Bone marrow (tissue), 2 donors: ENCODE measurements around the gene FBXO9.

Source experiments
- DNase-seq, 2 donors: peaks; one replicate each; lab custom pipeline; 2025; lab: John Stamatoyannopoulos, UW

Gene FBXO9

GRCh38 chr6:53136000-53136609, 70.9 kb downstream of the FBXO9 start:
- DNase-seq = no peak

- no peak for DNase-seq
Observed at GRCh38 chr6:53139841-53140413, 74.7 kb downstream of the FBXO9 start.

- DNase-seq = no peak
Observed at GRCh38 chr6:53142810-53143209, 77.6 kb downstream of the FBXO9 start.

GRCh38 chr6:53143710-53144109, 78.5 kb downstream of the FBXO9 start:
- no peak for DNase-seq

- no peak for DNase-seq
Observed at GRCh38 chr6:53144802-53145201, 79.6 kb downstream of the FBXO9 start.

- no peak for DNase-seq
Observed at GRCh38 chr6:53148684-53149083, 83.5 kb downstream of the FBXO9 start, which contains the start of gene GCM1. TSS of gene GCM1 (minus strand) at chr6:53148841. CDS start at chr6:53145632, 3,209 bp downstream.
